Glutamatergic neuron (in vitro differentiated cells): ENCODE results near the gene C2orf69. TPM values are rescaled to one million over a fixed set of nuclear protein-coding genes. Genes with fewer than 3 reads are reported as not detected.

Experiments used
- DNase-seq: peaks from one replicate; pipeline ENCODE4 v3.0.0; 2022
- H3K27ac Mint-ChIP-seq: one replicate; pipeline ENCODE4 v1.8.0; 2020; ENCODE audit warnings: mild to moderate bottlenecking, mixed read lengths, inconsistent platforms; ENCODE audit not compliant: unreplicated experiment
- H3K27me3 Mint-ChIP-seq: one replicate; pipeline ENCODE4 v1.8.0; 2020; ENCODE audit warnings: mild to moderate bottlenecking, moderate library complexity, mixed read lengths, inconsistent platforms; ENCODE audit not compliant: unreplicated experiment
- H3K36me3 Mint-ChIP-seq: one replicate; pipeline ENCODE4 v1.8.0; 2020; ENCODE audit warnings: mild to moderate bottlenecking, mixed read lengths, inconsistent platforms; ENCODE audit not compliant: unreplicated experiment
- H3K4me1 Mint-ChIP-seq: one replicate; pipeline ENCODE4 v1.8.0; 2020; ENCODE audit warnings: mild to moderate bottlenecking, low read depth, mixed read lengths, inconsistent platforms; ENCODE audit not compliant: unreplicated experiment
- H3K4me3 Mint-ChIP-seq: one replicate; pipeline ENCODE4 v1.8.0; 2020; ENCODE audit warnings: mild to moderate bottlenecking, mixed read lengths, inconsistent platforms; ENCODE audit not compliant: unreplicated experiment
- H3K9me3 Mint-ChIP-seq: one replicate; pipeline ENCODE4 v1.8.0; 2020; ENCODE audit warnings: mild to moderate bottlenecking, moderate library complexity, mixed read lengths, inconsistent platforms; ENCODE audit not compliant: unreplicated experiment
- total RNA-seq: library from RNA; stranded (reverse); fragmentation: NEBNext Ultra II Directional; extraction: Animal tissue kit (Norgen Biotek cat#: 25700); gene quantifications from one replicate; pipeline ENCODE4 v1.2.1, GENCODE V29; 2021; ENCODE audit not compliant: unreplicated experiment
- TF ChIP-seq, protein P1 (sequence below): fragments of 200-600 bp; sonication (generic); IDR thresholded peaks from one replicate; pipeline ENCODE4 v1.5.0; 2021; ENCODE audit not compliant: partially characterized antibody, unreplicated experiment

Gene C2orf69
- total RNA-seq, 1 donor from 2014 or later = 27.3 TPM

DNA sequence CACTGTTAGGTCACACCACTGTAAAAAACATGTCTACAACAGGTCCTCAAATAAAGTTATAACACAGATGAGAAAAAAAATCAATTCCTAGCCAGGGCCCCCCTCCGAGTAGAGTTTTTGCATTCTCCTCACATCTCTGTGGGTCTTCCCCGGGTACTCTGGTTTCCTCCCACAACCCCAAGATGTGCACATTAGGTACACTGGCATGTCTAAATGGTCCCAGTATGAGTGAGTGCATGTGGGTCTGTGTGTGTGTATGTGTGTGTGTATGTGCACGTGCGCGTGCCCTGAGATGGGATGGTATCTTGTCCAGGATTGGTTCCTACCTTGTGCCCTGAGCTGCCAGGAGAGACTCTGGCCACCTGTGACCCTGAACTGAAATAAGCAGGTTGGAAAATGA is 39.3 kb downstream of the C2orf69 start:
- no peaks in the 10 kb centered on the region for H3K36me3 Mint-ChIP-seq

DNA sequence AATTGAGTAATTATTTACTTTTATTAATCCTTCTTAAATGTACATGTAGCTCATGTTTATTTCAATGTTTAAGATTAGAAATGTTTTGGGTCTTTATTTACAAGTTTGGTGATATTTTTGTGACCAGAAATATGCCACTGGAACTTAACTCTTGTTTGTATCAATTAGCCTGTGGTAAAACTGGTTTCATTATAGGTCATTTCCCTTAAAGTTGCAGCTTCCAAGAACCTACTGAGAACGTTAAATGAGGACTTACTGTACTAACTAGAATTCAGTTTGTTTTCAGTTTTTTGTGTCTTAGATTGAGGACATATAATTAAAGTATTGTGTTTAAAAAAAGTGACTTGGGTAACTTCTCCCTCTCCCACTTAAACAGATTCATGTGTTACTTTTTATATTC is 39.9 kb downstream of the C2orf69 start:
- TF ChIP-seq, protein P1, sequence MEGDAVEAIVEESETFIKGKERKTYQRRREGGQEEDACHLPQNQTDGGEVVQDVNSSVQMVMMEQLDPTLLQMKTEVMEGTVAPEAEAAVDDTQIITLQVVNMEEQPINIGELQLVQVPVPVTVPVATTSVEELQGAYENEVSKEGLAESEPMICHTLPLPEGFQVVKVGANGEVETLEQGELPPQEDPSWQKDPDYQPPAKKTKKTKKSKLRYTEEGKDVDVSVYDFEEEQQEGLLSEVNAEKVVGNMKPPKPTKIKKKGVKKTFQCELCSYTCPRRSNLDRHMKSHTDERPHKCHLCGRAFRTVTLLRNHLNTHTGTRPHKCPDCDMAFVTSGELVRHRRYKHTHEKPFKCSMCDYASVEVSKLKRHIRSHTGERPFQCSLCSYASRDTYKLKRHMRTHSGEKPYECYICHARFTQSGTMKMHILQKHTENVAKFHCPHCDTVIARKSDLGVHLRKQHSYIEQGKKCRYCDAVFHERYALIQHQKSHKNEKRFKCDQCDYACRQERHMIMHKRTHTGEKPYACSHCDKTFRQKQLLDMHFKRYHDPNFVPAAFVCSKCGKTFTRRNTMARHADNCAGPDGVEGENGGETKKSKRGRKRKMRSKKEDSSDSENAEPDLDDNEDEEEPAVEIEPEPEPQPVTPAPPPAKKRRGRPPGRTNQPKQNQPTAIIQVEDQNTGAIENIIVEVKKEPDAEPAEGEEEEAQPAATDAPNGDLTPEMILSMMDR = no peak
- H3K4me1 Mint-ChIP-seq = peaks cover 2% of the 10 kb centered on the region
- no peak for DNase-seq
- peaks cover under 1% of the 10 kb centered on the region for H3K9me3 Mint-ChIP-seq
- peaks cover under 1% of the 10 kb centered on the region for H3K27me3 Mint-ChIP-seq
- no peak overlapping the region for H3K27ac Mint-ChIP-seq
- no peaks in the 10 kb centered on the region for H3K36me3 Mint-ChIP-seq
- H3K4me3 Mint-ChIP-seq = no peak overlapping the region

More for the DNA sequence above, 39.3 kb downstream of the C2orf69 start:
- H3K4me3 Mint-ChIP-seq = no peak overlapping the region
- H3K9me3 Mint-ChIP-seq = no peaks in the 10 kb centered on the region
- H3K27ac Mint-ChIP-seq = no peak overlapping the region
- TF ChIP-seq, protein P1 = no peak
- no peaks in the 10 kb centered on the region for H3K27me3 Mint-ChIP-seq
- peaks cover 2% of the 10 kb centered on the region for H3K4me1 Mint-ChIP-seq
- DNase-seq = no peak

DNA sequence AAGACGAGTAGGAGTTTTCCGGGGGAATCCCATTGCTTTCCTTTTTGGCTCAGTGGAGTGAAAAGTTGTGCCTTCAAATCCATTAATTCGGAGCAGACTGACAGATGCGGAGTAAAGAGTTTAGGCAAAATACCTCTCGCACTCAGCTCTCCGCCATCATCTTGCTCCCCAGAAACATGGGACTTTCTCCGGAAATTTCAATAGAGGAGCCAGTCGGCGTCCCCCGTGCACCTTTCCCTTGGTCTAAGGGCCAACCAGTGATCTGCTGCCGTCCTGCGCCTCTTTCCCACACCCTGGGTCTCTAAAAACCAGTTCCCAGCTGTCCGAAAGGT is 43.9 kb downstream of the C2orf69 start:
- Mint-ChIP-seq H3K36me3 (no peaks in the 10 kb centered on the region), H3K27me3 (peaks cover 2% of the 10 kb centered on the region), H3K9me3 (peaks cover 7% of the 10 kb centered on the region), H3K4me3 (peak overlapping the region; percentile 98), H3K27ac (peak overlapping the region; percentile 93), H3K4me1 (peaks cover 10% of the 10 kb centered on the region)
- no peak for DNase-seq
- TF ChIP-seq, protein P1 = no peak

DNA sequence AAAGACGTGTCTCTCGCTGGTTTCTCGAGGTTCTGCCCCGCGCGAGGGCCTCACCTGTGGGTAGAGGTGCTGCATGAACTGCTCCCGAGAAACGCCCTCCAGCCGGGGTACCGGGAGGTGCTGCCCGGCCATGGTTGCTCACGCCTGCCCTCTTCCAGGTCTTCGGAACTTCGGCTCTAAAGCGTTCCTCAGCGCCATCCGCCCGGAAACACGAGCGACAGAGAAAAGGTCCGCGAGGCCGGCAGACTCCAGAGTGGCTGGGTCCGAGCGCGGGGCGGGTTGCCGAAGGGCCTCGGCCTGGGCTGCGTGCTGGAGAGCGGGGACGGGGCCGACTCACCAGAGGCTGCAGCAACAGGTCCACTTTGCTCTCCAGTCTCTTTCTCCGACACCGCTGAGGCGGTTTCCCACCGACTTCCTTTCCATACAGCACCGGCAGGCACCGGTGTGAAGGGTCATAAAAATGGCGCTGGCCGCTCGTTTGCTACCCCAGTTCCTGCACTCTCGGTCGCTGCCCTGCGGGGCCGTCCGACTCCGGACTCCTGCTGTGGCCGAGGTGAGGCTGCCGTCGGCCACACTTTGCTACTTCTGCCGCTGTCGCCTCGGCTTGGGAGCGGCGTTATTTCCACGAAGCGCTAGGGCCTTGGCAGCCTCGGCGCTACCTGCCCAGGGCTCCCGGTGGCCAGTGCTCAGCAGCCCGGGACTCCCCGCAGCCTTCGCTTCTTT is 44.4 kb downstream of the C2orf69 start, which contains the start of the genes MAIP1 and TYW5:
MAIP1 (plus strand) TSS at position 244 of the 723 bp plus-strand sequence; CDS start at position 461, 217 bp downstream.
TYW5 (minus strand) TSS at position 153 of the 723 bp plus-strand sequence; CDS start at position 132, 21 bp downstream.
- Mint-ChIP-seq H3K36me3 (no peaks in the 10 kb centered on the region), H3K9me3 (peaks cover 7% of the 10 kb centered on the region), H3K27ac (peak within 1 kb of the TSS; percentile 93), H3K4me3 (peak within 1 kb of the TSS; percentile 98), H3K4me1 (peaks cover 10% of the 10 kb centered on the region), H3K27me3 (peaks cover 2% of the 10 kb centered on the region)
- peak; percentile 89 for DNase-seq
- TF ChIP-seq, protein P1 = no peak

DNA sequence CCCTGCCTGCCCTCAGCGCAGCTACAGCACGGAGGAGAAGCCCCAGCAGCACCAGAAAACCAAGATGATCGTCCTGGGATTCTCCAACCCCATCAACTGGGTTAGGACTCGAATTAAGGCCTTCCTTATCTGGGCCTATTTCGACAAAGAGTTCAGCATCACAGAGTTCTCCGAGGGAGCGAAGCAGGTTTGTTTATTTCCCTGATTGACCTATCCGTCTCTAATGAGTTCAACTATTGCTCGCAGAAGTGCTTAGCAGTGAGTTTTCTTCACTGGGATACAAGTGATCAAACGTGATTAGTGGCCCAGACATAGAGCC is 44.9 kb downstream of the C2orf69 start:
- TF ChIP-seq, protein P1 = no peak
- Mint-ChIP-seq H3K4me1 (peaks cover 10% of the 10 kb centered on the region), H3K9me3 (peaks cover 7% of the 10 kb centered on the region), H3K4me3 (peak overlapping the region; percentile 98), H3K36me3 (no peaks in the 10 kb centered on the region), H3K27ac (peak overlapping the region; percentile 93), H3K27me3 (peaks cover 2% of the 10 kb centered on the region)
- DNase-seq = no peak
